T-helper 1 cell (primary cell): ENCODE measurements around the gene SGK1.

Experiments used
- DNase-seq, 5 donors: peaks; one replicate each; pipeline ENCODE4 v3.0.0-alpha.2; 2012 to 2020

Gene SGK1

DNA sequence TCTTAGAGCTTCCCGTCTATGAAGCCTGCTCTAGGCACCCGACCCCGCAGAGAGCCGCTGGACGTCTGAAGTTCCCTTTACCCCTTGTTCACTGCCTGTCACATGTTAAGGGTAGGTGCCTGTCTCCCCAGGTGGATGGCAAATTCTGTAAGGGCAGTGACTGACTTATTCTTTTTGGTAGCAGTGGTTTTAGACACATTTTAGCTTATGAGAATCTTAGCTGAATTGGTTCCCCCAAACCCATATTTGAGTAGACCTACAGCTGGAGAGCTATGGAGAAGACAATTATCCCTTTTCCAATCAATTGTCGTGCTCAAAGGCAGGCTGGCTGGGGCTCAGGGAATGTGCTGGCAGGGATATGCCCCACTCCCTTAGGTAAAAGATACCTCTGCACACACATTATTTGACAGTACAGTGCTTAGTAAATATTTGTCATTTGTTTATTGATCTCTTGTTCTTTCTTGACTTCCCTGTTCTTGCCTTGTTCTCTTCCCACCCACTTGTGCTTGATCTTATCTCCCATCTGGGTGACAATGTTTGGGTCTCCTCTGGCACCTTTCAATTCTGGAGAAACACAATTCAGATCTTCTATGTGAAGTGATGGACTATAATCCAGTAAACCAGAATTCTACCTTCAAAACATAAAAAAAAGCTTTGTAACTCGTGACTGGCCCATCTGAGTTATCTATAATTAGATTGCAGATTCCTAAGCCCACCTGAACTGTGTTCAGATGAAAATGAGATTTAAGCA, 151.2 kb downstream of the SGK1 start:
- DNase-seq, result no peak

DNA sequence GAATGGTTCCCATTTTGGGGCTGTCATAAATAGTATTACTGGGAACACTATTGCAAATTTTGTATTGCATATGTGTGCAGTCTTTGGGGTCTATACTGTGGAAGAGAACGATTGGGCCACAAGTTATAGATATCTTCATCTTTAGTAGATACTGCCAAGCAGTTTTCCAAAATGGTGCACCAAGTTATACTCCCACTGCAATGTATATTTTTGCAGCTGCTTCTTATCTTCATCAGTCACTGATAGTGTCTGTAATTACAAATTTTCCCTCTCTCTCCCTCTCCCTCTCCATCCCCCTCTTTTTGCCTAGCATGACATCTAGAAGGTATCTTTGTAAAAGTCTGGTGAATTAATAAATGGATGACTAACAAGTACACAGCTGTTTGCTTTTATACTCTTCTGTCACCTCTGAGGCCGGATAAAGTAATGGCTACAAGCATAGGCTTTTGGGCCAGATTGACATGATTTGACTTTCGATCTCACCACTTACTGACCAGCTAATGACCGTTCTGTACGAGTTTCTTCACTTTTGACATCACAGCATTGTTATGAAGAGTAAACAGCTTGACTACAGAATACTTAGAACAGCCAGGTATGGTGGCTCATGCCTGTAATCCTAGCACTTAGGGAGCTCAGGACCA, 152.2 kb downstream of the SGK1 start:
- no peak for DNase-seq

DNA sequence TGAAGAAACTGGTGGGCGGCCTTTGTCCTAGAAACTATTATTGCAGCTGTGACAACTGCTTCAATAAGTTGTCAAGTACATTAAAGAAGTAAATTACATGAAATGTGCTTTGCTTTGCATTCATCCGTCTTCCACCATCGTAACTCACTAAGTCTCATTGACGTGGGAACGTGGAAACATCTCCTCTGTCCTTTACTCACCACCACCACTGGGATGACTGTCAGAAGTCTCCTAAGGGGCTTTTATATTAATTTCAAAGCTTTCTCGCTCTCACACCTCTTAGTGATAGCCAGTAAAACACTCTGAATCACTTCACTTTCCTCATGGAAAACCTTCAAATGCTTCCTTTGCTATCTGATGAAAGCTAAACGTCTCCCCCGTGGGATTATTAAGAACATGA, 153.6 kb downstream of the SGK1 start:
- DNase-seq, result no peak

DNA sequence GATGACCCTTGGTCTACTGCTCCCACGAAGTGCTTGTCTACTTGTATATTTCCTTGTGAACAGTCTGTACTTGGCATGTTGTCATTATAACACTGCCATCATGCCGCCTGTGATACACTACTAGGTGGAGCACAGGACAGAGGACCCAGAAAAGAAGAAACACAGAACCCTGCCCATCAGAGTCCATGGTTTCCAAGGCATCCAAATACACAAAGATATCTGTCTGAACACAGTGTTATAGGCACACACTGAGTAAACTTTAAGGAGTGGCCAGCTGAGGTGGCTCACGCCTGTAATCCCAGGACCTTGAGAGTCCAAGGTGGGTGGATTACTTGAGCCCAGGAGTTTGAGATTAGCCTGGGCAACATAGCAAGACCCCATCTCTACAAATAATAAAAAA, 155.0 kb downstream of the SGK1 start:
- no peak for DNase-seq

DNA sequence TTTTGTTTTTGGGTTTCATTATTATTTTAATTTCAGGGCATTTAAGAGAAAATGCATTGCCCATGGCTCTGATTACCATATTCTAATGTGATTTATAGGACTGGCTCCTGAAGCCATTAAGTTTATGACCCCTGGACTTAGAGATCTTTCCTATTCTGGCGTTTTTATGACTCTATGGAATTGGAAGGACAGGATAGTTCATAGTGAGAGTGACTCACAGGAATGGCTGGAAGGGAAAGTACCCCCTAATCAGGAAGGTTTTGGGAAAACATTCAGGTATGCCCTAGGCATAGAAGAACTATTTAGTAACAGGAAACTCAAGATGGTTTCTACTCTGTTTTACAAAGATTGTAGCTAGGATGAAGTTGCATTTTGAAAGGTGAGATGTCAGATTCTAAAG, 156.9 kb downstream of the SGK1 start:
- DNase-seq, result no peak

DNA sequence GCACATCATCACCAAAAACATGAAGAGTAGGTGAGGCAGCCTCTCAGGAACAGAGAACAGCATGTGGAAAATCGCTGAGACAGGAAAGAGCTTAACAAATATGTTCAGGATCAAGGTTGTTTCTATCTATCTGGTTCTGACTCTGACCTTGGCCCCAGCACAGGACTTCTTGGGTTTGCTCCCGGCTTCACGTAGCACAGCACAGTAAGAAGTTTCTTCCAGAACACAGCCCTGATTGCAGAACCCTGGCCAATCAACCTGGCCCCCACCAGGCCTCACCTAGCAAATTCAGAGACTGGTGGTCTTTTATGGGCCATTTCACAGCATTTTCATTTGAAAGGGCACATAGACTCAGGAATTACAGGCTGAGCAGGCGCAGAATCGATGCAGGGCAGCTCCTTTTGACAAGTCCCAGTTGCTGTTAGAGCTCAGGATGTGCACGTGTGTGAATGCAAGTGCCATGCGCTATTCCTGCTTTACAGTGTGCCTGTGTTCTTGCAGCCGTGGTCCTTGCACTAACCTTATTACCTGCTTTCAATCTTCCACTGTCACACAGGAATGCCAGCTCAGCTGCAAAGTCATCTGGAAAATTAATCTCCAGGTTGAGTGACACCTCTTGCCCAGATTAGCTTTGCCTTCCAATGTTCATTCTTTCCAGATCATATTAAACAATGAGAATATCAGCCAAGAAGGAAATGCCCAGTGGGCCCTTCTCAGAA, 165.0 kb downstream of the SGK1 start:
- DNase-seq, result no peak

DNA sequence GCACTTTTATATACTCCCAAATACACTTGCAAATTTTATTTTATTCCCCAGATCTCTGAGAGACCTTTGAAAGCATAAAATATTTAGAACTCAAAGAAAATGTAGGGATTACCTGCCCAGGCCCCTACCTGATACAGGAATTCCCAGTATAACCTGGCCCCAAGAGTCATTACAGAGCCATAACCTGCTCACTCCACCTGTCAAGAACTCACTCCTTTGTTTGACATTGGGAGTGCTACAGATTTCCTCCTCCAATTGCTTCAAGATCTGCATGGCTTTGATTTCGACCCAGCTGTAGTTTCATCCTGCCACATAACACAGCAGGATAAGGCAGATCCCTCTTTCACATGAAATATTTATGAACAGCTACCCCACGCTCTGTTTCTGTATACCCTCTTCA, 169.3 kb downstream of the SGK1 start:
- no peak for DNase-seq

DNA sequence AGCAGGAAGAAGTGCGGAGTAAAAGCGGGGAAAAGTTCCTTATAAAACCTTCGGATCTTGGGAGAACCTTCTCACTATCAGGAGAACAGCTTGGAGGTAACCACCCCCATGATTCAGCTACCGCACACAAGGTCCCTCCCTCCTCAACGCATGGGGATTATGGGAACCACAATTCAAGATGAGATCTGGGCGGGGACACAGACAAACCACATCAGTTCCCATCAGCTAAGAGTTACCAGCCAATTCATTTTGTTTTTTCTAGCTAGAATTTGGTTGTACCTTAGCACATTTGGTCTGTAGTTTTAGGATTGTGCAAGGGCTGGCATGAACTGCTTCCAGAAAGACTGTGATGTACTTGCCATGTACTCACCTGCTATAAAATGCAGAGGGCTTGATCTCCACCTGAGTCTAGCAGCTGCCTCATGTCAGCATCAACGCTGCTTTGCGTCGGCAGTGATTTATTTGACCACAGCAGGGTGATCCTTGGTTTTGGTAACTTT, 170.8 kb downstream of the SGK1 start:
- no peak for DNase-seq

DNA sequence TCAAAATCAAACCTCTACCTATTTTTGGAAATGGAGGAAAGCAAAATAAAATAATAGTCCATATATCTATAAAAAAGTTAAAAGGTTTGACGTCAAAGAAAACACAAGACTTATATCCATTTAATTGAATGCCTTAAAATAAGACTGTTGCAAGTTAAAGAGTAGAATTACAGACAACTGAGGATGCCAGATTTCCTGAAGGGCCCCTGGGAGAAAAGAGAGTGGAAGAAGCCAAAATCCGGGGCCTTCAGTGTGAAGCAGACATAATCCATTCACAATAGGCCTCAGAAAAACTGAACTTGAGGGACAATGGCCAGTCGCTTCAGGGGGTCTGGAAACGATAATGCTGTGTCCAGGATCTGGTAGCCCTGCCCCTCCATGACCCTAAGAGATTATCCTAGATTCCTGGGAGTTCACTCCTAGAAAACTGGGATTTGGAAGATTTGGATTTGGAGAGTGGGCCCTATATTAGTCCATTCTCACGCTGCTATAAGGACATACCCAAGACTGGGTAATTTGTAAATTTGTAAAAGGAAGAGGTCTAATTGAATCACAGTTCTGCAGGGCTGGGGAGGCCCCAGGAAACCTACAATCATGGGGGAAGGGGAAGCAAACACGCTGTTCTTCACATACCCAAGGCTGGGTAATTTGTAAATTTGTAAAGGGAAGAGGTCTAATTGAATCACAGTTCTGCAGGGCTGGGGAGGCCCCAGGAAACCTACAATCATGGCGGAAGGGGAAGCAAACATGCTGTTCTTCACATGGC, 171.5 kb downstream of the SGK1 start:
- DNase-seq, result no peak

DNA sequence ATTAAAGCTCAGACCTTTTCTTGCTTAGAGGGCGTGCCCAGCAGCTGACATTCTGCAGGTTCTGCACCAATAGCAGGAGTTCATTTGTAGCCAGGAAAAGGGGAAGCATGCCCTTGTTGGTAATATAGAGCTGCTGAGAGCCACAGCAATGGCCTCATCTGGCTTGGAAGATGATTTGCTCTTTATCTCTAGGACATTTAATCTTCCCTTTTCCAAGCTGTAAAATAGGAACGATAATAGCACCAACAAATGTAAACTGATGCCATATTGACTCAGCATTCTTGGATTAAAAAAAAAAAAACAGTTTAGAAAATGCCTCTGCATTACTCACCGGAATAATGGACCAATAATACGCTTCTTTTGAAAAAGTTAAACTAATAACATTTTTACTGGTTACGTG, 172.1 kb downstream of the SGK1 start:
- no peak for DNase-seq

DNA sequence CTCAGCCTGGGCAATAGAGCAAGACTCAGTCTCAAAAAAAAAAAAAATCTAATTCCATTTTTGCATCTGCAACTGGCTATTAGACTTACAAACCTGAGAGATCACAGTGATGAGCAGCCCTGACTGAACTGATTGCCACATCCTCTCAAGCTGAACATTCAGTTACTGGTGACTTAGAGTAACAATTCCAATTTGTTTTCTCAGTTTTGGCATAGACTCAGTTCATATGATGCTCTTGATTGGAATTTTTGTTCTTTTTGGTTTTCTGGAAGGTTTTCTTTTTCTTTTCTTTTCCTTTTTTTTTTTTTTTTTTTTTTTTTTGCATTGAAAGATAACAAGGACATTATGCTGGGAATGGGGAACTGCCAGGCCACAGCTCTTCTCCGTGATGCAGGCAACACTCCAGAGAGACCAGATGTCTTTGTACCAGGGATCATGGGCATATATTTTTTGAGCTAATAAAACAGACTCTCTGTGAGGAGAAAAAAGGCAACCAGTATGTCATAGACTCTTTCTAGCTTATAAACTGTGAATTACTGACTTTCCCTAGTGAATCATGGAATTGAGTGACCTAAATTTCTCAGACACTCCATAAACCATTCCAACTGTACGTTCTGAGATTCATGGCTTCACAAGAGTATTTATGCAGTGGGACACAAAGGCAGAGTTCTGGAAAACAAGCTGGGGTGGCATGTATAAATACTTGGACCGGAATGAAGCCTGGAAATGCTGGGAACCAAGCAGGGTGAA, 179.5 kb downstream of the SGK1 start:
- no peak for DNase-seq

DNA sequence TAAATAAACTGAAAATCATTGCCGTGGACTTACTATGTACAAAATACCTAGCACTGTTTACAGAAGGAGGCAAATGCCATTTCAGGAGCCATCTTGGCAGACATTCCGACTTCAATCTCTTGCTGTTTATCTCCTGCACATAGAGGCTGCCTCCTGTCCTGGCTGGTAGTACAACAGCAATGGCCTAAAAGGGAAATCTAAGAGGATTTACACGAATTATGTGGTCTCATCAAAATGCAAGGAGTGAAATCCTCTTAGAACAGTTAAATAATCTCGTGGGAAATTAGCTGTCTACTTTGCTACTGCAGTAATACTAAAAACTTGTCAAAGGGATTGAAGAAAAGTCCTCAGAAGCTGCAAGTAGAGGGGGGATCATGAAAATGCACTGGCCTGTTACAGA, 183.3 kb downstream of the SGK1 start:
- no peak for DNase-seq

DNA sequence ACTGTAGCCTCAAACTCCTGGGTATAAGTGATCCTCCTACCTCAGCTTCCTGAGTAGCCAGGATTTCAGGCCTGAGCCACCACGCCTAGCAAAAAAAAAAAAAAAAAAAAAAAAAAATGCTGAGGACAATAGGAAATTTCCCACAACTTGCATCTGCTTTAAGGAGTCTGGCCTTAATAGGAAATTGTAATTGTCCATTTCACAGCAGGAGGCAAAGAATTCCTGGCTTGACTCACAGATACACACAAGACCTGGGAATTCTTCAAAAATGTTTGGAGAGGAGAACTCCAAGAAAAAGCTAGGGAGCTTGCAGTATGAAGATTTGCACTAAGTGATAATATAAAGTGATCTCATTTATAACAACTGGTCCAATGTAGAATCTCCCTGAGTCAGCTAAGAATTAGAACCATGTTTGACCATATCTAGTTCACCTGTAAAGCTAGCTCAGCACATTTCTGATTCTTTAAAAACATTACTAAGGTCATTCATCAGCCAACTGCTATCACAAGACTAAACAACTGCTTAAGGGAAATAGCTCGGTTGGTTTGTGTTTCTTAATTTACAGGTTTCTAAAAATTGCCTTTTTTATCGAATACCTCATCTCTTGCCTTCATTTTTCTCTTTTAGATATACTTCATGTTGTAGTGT, 185.3 kb downstream of the SGK1 start:
- DNase-seq, result no peak

DNA sequence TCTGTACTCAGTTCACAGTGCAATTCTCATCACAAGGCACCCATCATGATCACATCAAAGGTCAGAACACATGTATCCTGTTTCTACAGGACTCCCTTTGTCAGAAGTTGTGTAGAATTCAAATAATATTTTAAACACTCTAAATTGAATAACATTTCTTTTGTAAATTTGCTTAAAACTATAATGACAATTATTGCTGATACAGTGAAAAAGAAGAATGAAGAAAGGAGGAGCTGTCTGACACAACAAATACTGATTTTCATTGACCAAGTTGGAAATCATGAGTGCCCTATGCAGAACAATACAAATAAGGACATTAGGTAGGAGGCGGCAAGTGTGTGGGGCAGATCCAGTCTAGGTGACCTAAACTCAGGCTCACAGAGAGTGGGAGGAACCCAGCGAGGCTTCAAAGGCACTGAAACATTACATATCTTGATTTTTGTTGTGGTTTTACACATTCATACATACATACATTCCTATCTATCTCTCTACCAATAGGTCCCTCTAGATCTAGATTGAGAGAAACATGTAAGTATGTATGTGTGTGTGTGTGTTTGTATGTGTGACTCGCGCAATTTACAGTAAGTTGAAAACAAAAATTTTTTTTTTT, 186.3 kb downstream of the SGK1 start:
- DNase-seq, result no peak

DNA sequence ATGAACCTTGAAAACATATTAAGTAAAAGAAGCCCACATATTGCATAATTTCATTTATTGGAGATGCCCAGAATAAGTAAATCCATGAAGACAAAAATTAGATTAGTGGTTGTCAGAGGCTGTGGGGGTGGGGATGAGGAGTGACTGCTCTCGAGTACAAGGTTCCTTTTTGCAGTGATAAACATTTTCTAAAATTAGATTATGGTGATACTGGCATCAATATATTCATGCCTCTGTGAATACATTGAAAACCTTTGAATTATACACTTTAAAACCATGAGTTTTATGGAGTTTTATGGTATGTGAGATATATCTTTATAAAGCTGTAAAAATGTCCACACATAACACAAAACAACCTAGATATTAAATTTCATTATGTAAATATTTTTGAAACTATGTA, 189.8 kb downstream of the SGK1 start:
- no peak for DNase-seq

DNA sequence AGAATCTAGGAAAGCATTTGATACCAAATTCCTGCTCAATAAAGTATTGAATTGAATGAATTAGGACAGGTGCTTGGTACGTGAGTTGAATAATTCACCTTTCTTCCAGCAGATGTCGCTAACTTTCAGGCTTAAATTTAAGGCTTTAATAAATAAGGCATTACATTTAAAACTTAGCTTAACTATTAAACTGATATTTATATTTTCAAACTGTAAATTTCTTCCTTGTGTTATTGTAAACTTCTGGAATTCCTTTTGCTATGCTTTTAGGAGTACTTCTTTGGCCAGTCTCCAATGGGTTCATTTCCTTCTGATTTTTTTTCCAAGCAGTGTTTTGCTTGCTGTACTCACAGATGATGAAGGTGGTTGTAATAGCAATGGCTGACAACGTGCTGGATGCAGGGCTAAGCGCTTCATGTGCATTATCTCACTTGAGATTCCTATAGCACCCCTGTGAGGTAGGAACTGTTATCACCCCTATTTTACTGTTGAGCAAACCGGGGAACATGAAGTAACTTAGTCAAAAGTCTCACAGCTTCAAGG, 194.2 kb downstream of the SGK1 start:
- DNase-seq, result peak in 3 of 5 donors; percentile 18 to 51 (median 23)

DNA sequence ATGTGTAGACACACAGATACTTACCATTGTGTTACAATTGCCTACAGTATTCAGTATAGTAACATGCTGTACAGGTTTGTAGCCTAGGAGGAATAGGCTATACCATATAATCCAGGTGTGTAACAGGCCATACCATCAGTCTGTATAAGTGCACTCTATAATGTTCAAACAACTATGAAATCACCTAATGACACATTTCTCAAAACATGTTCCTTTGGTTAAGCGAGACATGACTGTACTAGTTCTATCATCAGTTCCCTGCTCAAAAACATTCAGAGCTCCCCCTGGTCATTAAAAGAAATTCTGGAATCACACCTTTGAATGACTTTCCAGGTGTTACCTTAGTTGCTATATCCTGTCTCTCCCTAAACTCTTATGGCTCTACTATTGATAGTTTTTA, 195.1 kb downstream of the SGK1 start:
- no peak for DNase-seq

DNA sequence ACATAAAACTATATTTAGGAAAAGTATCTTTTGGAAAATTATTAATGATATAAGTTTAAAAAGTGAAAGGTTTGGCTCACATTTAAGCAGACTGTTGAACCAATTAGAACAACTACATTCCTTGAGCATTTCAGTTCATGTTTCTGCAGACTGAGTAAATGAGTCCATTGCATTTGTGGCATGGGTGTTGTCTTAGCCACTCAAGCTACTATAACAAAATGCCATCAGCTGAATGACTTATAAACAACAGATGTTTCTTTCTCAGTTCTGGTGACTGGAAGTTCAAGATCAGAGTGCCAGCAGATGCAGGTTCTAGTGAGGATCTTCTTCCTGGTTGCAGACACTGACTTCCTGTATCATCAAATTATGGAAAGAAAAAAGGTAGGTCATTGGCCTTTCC, 198.4 kb downstream of the SGK1 start:
- DNase-seq, result no peak
